IMR-90 (cell line): ENCODE results near the gene FOXS1. TPM values are rescaled to one million over a fixed set of nuclear protein-coding genes. Genes with fewer than 3 reads are reported as not detected.

Source experiments
- ATAC-seq: fragments of 200-7000 bp; cut with Tn5 transposase; 2 replicates; pipeline ENCODE4 v1.9.1; 2020; ENCODE audit warnings: low read depth, mild to moderate bottlenecking, moderate library complexity
- BruUV-seq: library from RNA; stranded (reverse); fragments of 400-500 nt; replicated peaks from 2 replicates; lab custom pipeline; 2021; lab: Mats Ljungman, UMichigan
- CTCF ChIA-PET: fragments of 300-600 bp; formaldehyde crosslinking; extraction: SDS; loops from one replicate; lab custom pipeline; 2021; ENCODE audit warnings: antibody characterized with exemption; lab: Yijun Ruan, JAX
- POLR2A ChIA-PET: fragments of 300-600 bp; sonication (Branson Sonifier 250); formaldehyde crosslinking; loops from one replicate; lab custom pipeline; 2022; ENCODE audit warnings: antibody characterized with exemption; ENCODE audit not compliant: unreplicated experiment; lab: Charles Lee
- DNase-seq: peaks from one replicate; pipeline ENCODE4 v3.0.0; 2013
- H2AFZ ChIP-seq: replicated peaks from 2 replicates; pipeline ENCODE3; 2013; ENCODE audit warnings: low read length, mild to moderate bottlenecking; ENCODE audit not compliant: poor library complexity
- H2AK5ac ChIP-seq: 2 replicates; pipeline ENCODE4 v1.6.1; 2013; ENCODE audit warnings: low read depth, low read length, inconsistent platforms
- H2AK9ac ChIP-seq: replicated peaks from 2 replicates; pipeline ENCODE3; 2013; ENCODE audit warnings: mild to moderate bottlenecking, low read depth, low read length, moderate library complexity; ENCODE audit not compliant: poor library complexity
- H2BK120ac ChIP-seq: 2 replicates; pipeline ENCODE4 v1.6.1; 2013; ENCODE audit warnings: low read depth, low read length, inconsistent platforms
- H2BK15ac ChIP-seq: 3 replicates; pipeline ENCODE4 v1.6.1; 2013; ENCODE audit warnings: low read depth, low read length, inconsistent platforms
- H2BK20ac ChIP-seq: 2 replicates; pipeline ENCODE4 v1.6.1; 2013; ENCODE audit warnings: low read depth, mild to moderate bottlenecking, inconsistent platforms, low read length, moderate library complexity
- H2BK5ac ChIP-seq: 2 replicates; pipeline ENCODE4 v1.6.1; 2013; ENCODE audit warnings: mild to moderate bottlenecking, low read depth, low read length, inconsistent platforms; ENCODE audit not compliant: poor library complexity, severe bottlenecking
- H3K14ac ChIP-seq: replicated peaks from 2 replicates; pipeline ENCODE4 v1.6.1; 2013; ENCODE audit warnings: low read depth, low read length, inconsistent platforms
- H3K18ac ChIP-seq: 2 replicates; pipeline ENCODE4 v1.6.1; 2013; ENCODE audit warnings: low read depth, low read length, control low read depth
- H3K23ac ChIP-seq: 2 replicates; pipeline ENCODE4 v1.6.1; 2013; ENCODE audit warnings: low read depth, low read length, inconsistent platforms
- H3K27ac ChIP-seq: 2 replicates; pipeline ENCODE4 v1.5.1; 2013; ENCODE audit warnings: mild to moderate bottlenecking, control low read depth, low read length; ENCODE audit not compliant: insufficient read depth
- H3K27me3 ChIP-seq: 2 replicates; pipeline ENCODE4 v1.6.1; 2013; ENCODE audit warnings: low read length; ENCODE audit not compliant: control insufficient read depth, insufficient read depth
- H3K36me3 ChIP-seq: 2 replicates; pipeline ENCODE4 v1.6.1; 2013; ENCODE audit warnings: low read length, mixed read lengths; ENCODE audit not compliant: control insufficient read depth, insufficient read depth
- H3K4ac ChIP-seq: 2 replicates; pipeline ENCODE4 v1.6.1; 2013; ENCODE audit warnings: low read depth, low read length, inconsistent platforms
- H3K4me1 ChIP-seq: 2 replicates; pipeline ENCODE4 v1.6.1; 2013; ENCODE audit warnings: low read length, mixed read lengths; ENCODE audit not compliant: control insufficient read depth, insufficient read depth
- H3K4me2 ChIP-seq: 2 replicates; pipeline ENCODE4 v1.6.1; 2013; ENCODE audit warnings: low read depth, mild to moderate bottlenecking, control low read depth, low read length, moderate library complexity
- H3K4me3 ChIP-seq: 2 replicates; pipeline ENCODE4 v1.5.1; 2013; ENCODE audit warnings: low read depth, mild to moderate bottlenecking, control low read depth, low read length, moderate library complexity; ENCODE audit not compliant: insufficient read depth
- H3K56ac ChIP-seq: 2 replicates; pipeline ENCODE4 v1.6.1; 2013; ENCODE audit warnings: low read length, inconsistent platforms; ENCODE audit not compliant: insufficient read depth; ENCODE audit errors: extremely low read depth
- H3K79me1 ChIP-seq, 2 experiments: 2 replicates each; pipeline ENCODE4 v1.6.1; 2013; ENCODE audit warnings: low read length in 2 of 2, inconsistent platforms in 1 of 2, low read depth in 1 of 2
- H3K9ac ChIP-seq: 2 replicates; pipeline ENCODE4 v1.6.1; 2013; ENCODE audit warnings: low read depth, low read length, control low read depth
- H3K9me1 ChIP-seq: 2 replicates; pipeline ENCODE4 v1.6.1; 2013; ENCODE audit warnings: low read length, inconsistent platforms; ENCODE audit not compliant: insufficient read depth
- H3K9me3 ChIP-seq: 2 replicates; pipeline ENCODE4 v1.6.1; 2013; ENCODE audit warnings: low read length; ENCODE audit not compliant: control insufficient read depth, insufficient read depth
- H4K20me1 ChIP-seq: 2 replicates; pipeline ENCODE4 v1.6.1; 2013; ENCODE audit warnings: low read length, inconsistent platforms; ENCODE audit not compliant: insufficient read depth
- H4K5ac ChIP-seq: 2 replicates; pipeline ENCODE4 v1.6.1; 2013; ENCODE audit warnings: mild to moderate bottlenecking, low read depth, low read length, control low read depth
- H4K8ac ChIP-seq, 2 experiments: 2 replicates each; pipeline ENCODE4 v1.6.1; 2013; ENCODE audit warnings: low read depth in 2 of 2, low read length in 2 of 2, control low read depth in 1 of 2, inconsistent platforms in 1 of 2
- H4K91ac ChIP-seq: 2 replicates; pipeline ENCODE4 v1.6.1; 2013; ENCODE audit warnings: low read depth, low read length, inconsistent platforms; ENCODE audit not compliant: insufficient read depth
- BHLHE40 ChIP-seq: fragments of 150-350 bp; IDR thresholded peaks from 2 replicates; pipeline ENCODE4 v1.6.1; 2016; ENCODE audit warnings: mild to moderate bottlenecking, low read depth, low read length
- CEBPB ChIP-seq: IDR thresholded peaks from 2 replicates; pipeline ENCODE4 v1.6.1; 2012; ENCODE audit warnings: low read depth, low read length, improper control_type of control experiment
- CHD1 ChIP-seq: IDR thresholded peaks from 2 replicates; pipeline ENCODE4 v1.6.1; 2012; ENCODE audit warnings: low read depth, low read length, improper control_type of control experiment
- FOS ChIP-seq: fragments of 150-350 bp; IDR thresholded peaks from 2 replicates; pipeline ENCODE4 v1.6.1; 2016; ENCODE audit warnings: low read depth, low read length
- MAFK ChIP-seq: IDR thresholded peaks from 2 replicates; pipeline ENCODE4 v1.6.1; 2012; ENCODE audit warnings: low read depth, low read length, improper control_type of control experiment
- MAZ ChIP-seq: IDR thresholded peaks from 2 replicates; pipeline ENCODE4 v1.6.1; 2012; ENCODE audit warnings: low read depth, mild to moderate bottlenecking, low read length, improper control_type of control experiment, moderate library complexity, borderline replicate concordance
- MXI1 ChIP-seq: IDR thresholded peaks from 2 replicates; pipeline ENCODE4 v1.6.1; 2012; ENCODE audit warnings: low read depth, mild to moderate bottlenecking, low read length, moderate library complexity, borderline replicate concordance
- NFE2L2 ChIP-seq: fragments of 150-350 bp; IDR thresholded peaks from 2 replicates; pipeline ENCODE4 v1.6.1; 2016; ENCODE audit warnings: low read depth, mild to moderate bottlenecking, low read length
- POLR2A ChIP-seq: IDR thresholded peaks from 2 replicates; pipeline ENCODE4 v1.6.1; 2012; ENCODE audit warnings: mild to moderate bottlenecking, low read depth, low read length
- RAD21 ChIP-seq: IDR thresholded peaks from 2 replicates; pipeline ENCODE4 v1.6.1; 2012; ENCODE audit warnings: low read length, improper control_type of control experiment
- RCOR1 ChIP-seq: IDR thresholded peaks from 2 replicates; pipeline ENCODE4 v1.6.1; 2012; ENCODE audit warnings: mild to moderate bottlenecking, low read length, improper control_type of control experiment; ENCODE audit not compliant: insufficient replicate concordance
- RFX5 ChIP-seq: IDR thresholded peaks from 2 replicates; pipeline ENCODE4 v1.8.0; 2012; ENCODE audit warnings: low read depth, mild to moderate bottlenecking, low read length, moderate library complexity
- SMC3 ChIP-seq: fragments of 150-350 bp; IDR thresholded peaks from 2 replicates; pipeline ENCODE4 v1.6.1; 2016; ENCODE audit warnings: low read depth, mild to moderate bottlenecking, antibody characterized with exemption, low read length, moderate library complexity
- WGBS, 2 experiments: methylation state at CpG; one replicate each; pipeline versions ENCODE4 v1.1.5 to v1.1.7; 2013; ENCODE audit warnings: missing lambda C conversion rate in 2 of 2; ENCODE audit not compliant: insufficient read length in 1 of 2; ENCODE audit errors: extremely low coverage in 2 of 2; 5-methylcytosine and 5-hydroxymethylcytosine counted together
- dilution Hi-C: fragments of 300-500 bp; cut with HindIII; formaldehyde crosslinking; loops from one replicate; pipeline ENCODE4 v1.14.3; 2018; ENCODE audit warnings: low sequenced_read_pairs; ENCODE audit not compliant: unreplicated experiment
- in situ Hi-C: fragments of 300-500 bp; cut with MboI; formaldehyde crosslinking; loops from 3 replicates; pipeline ENCODE4 v1.14.3; 2019; ENCODE audit warnings: low sequenced_read_pairs, inconsistent platforms, mixed read lengths
- intact Hi-C: fragments of 100-400 bp; cut with micrococcal nuclease; formaldehyde crosslinking; loops from 2 replicates; pipeline ENCODE4 v1.10.0; 2022
- polyA plus RNA-seq, 3 experiments: library from polyadenylated mRNA; depleted of rRNA; stranded (reverse); fragments of >200 nt; gene quantifications; 2 replicates each; pipeline ENCODE4 v1.2.3, GENCODE V29; 2012; ENCODE audit warnings: low replicate concordance in 1 of 3
- total RNA-seq: library from RNA; depleted of rRNA; stranded (reverse); fragments of >200 nt; gene quantifications from 2 replicates; pipeline ENCODE4 v1.2.3, GENCODE V29; 2012
- TF ChIP-seq, protein P1 (sequence below): fragments of 150-350 bp; IDR thresholded peaks from 2 replicates; pipeline ENCODE4 v1.6.1; 2016; ENCODE audit warnings: low read depth, mild to moderate bottlenecking, low read length, moderate library complexity, borderline replicate concordance
- TF ChIP-seq, protein P2 (sequence below): fragments of 150-350 bp; IDR thresholded peaks from 2 replicates; pipeline ENCODE4 v1.6.1; 2017; ENCODE audit warnings: mild to moderate bottlenecking, antibody characterized with exemption, low read length, low read depth
- TF ChIP-seq, protein P3 (sequence below): conservative IDR thresholded peaks from 2 replicates; pipeline ENCODE4 v1.5.1; 2012; ENCODE audit warnings: mild to moderate bottlenecking, low read depth, low read length, improper control_type of control experiment

Gene FOXS1
- total and polyA plus RNA-seq, 2 of the 4 experiments (the other 2 are of a cell fraction), result not detected

GRCh38 chr20:31881945-31882344 lies 36.5 kb upstream of the FOXS1 start:
- H2AFZ ChIP-seq, result no peak overlapping the region
- BruUV-seq, result no TSS peak
- no peak overlapping the region for H3K14ac ChIP-seq
- no CpG with 5 or more reads among the region's 5 CpGs for WGBS, 2 experiments
- peaks cover 5% of the 10 kb centered on the region for H3K27me3 ChIP-seq
- no peak overlapping the region for H4K8ac ChIP-seq
- H3K56ac ChIP-seq, result no peak overlapping the region
- ChIA-PET CTCF (no interaction called here), POLR2A (no interaction called here)
- H3K9me1 ChIP-seq, result no peaks in the 10 kb centered on the region
- no peak overlapping the region for H4K5ac ChIP-seq
- DNase-seq, result no peak
- no peak overlapping the region for H3K18ac ChIP-seq
- in situ Hi-C loops (no loop called here), intact Hi-C loops (no loop called here), dilution Hi-C loops (no loop called here)
- H2BK120ac ChIP-seq, result no peak overlapping the region
- no peak overlapping the region for H3K23ac ChIP-seq
- no peak overlapping the region for H3K4me2 ChIP-seq
- TF ChIP-seq CHD1, result no peak
- TF ChIP-seq SMC3, result no peak
- TF ChIP-seq, protein P1, sequence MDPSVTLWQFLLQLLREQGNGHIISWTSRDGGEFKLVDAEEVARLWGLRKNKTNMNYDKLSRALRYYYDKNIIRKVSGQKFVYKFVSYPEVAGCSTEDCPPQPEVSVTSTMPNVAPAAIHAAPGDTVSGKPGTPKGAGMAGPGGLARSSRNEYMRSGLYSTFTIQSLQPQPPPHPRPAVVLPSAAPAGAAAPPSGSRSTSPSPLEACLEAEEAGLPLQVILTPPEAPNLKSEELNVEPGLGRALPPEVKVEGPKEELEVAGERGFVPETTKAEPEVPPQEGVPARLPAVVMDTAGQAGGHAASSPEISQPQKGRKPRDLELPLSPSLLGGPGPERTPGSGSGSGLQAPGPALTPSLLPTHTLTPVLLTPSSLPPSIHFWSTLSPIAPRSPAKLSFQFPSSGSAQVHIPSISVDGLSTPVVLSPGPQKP, result no peak
- TF ChIP-seq RCOR1, result no peak
- TF ChIP-seq MAZ, result no peak
- TF ChIP-seq POLR2A, result no peak
- no peak for TF ChIP-seq BHLHE40
- no peak for TF ChIP-seq FOS
- TF ChIP-seq, protein P2, sequence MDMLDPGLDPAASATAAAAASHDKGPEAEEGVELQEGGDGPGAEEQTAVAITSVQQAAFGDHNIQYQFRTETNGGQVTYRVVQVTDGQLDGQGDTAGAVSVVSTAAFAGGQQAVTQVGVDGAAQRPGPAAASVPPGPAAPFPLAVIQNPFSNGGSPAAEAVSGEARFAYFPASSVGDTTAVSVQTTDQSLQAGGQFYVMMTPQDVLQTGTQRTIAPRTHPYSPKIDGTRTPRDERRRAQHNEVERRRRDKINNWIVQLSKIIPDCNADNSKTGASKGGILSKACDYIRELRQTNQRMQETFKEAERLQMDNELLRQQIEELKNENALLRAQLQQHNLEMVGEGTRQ, result no peak
- TF ChIP-seq MAFK, result no peak
- no peak for TF ChIP-seq CEBPB
- no peak for TF ChIP-seq RAD21
- no peak for TF ChIP-seq MXI1
- TF ChIP-seq, protein P3, sequence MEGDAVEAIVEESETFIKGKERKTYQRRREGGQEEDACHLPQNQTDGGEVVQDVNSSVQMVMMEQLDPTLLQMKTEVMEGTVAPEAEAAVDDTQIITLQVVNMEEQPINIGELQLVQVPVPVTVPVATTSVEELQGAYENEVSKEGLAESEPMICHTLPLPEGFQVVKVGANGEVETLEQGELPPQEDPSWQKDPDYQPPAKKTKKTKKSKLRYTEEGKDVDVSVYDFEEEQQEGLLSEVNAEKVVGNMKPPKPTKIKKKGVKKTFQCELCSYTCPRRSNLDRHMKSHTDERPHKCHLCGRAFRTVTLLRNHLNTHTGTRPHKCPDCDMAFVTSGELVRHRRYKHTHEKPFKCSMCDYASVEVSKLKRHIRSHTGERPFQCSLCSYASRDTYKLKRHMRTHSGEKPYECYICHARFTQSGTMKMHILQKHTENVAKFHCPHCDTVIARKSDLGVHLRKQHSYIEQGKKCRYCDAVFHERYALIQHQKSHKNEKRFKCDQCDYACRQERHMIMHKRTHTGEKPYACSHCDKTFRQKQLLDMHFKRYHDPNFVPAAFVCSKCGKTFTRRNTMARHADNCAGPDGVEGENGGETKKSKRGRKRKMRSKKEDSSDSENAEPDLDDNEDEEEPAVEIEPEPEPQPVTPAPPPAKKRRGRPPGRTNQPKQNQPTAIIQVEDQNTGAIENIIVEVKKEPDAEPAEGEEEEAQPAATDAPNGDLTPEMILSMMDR, result no peak
- TF ChIP-seq RFX5, result no peak
- TF ChIP-seq NFE2L2, result no peak
- H3K9ac ChIP-seq, result no peak overlapping the region
- H2AK5ac ChIP-seq, result no peak overlapping the region
- H4K91ac ChIP-seq, result no peak overlapping the region
- no peak overlapping the region for H3K4me3 ChIP-seq
- no peak overlapping the region for H2BK15ac ChIP-seq
- no peaks in the 10 kb centered on the region for H3K9me3 ChIP-seq
- H3K27ac ChIP-seq, result no peak overlapping the region
- no peaks in the 10 kb centered on the region for H3K36me3 ChIP-seq
- no peak overlapping the region for H2AK9ac ChIP-seq
- no peak overlapping the region for H2BK5ac ChIP-seq
- no peaks in the 10 kb centered on the region for H3K4me1 ChIP-seq
- no peak for ATAC-seq
- no peak overlapping the region for H3K4ac ChIP-seq
- no peaks in the 10 kb centered on the region for H4K20me1 ChIP-seq
- H3K79me1 ChIP-seq, result no peaks in the 10 kb centered on the region
- no peak overlapping the region for H2BK20ac ChIP-seq
